ES-I3 (cell line): ENCODE data around the gene METTL6.
A peak's percentile ranks its signal among the peaks of the same experiment; 100 is the strongest.
"Not testable (repeated sequence)": the region's sequence is repeated elsewhere in the genome, so short reads cannot be mapped to it uniquely, and the experiment has no call there.

ENCODE experiments used
- H3K36me3 ChIP-seq: 2 replicates; pipeline ENCODE4 v1.6.1; 2013; ENCODE audit warnings: mild to moderate bottlenecking, low read length, control low read depth, moderate library complexity; ENCODE audit not compliant: insufficient read depth
- H3K4me1 ChIP-seq: 2 replicates; pipeline ENCODE4 v1.6.1; 2013; ENCODE audit warnings: mild to moderate bottlenecking, control low read depth, low read length; ENCODE audit not compliant: insufficient read depth
- H3K9ac ChIP-seq: 2 replicates; pipeline ENCODE4 v1.6.1; 2013; ENCODE audit warnings: low read depth, mild to moderate bottlenecking, low read length, moderate library complexity
- H3K9me3 ChIP-seq: 2 replicates; pipeline ENCODE4 v1.6.1; 2013; ENCODE audit warnings: mild to moderate bottlenecking, low read length, moderate library complexity; ENCODE audit not compliant: control insufficient read depth, insufficient read depth

Gene METTL6

GRCh38 chr3:15382405-15382923 lies 44.9 kb downstream of the METTL6 start:
- H3K9ac ChIP-seq: no peak overlapping the region
- no peaks in the 10 kb centered on the region for H3K36me3 ChIP-seq
- H3K4me1 ChIP-seq: no peaks in the 10 kb centered on the region
- peaks cover 3% of the 10 kb centered on the region; the same call in 1 of the 2 replicates for H3K9me3 ChIP-seq

- no peak overlapping the region for H3K9ac ChIP-seq
- H3K36me3 ChIP-seq: no peaks in the 10 kb centered on the region
- H3K4me1 ChIP-seq: no peaks in the 10 kb centered on the region
- no peaks in the 10 kb centered on the region; the same call in 1 of the 2 replicates for H3K9me3 ChIP-seq
Measured at GRCh38 chr3:15380980-15381890, 46.1 kb downstream of the METTL6 start.

- no peaks in the 10 kb centered on the region for H3K4me1 ChIP-seq
- no peaks in the 10 kb centered on the region for H3K9me3 ChIP-seq
- peak overlapping the region; percentile 22; the same call in 1 of the 2 replicates for H3K9ac ChIP-seq
- H3K36me3 ChIP-seq: no peaks in the 10 kb centered on the region
Measured at GRCh38 chr3:15377961-15378791, 49.2 kb downstream of the METTL6 start.

DNA sequence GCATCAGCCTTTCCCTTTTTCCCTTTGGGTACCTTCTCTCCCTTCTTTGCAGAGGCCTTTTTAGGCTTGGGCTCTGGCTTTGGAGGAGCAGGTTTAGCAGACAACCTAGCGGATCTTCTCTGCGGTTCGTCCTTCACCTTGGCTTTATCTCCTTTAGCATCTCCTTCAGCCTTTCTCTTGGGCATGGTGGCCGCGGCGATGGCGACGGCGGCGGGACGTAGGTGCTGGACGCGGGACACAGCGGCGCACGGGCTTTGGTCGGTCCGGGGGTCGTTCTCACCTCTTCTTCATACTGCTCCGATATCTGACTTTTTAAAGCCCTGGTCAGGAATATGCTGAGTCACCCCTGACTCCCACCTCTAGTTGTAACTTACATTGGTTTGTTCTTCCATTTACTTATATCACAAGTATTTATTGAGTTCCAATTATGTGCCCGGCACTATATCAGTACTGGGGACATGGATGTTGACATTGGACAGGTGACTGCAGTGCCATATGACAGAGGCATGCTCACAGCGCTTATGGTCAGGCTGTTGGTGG lies 51.8 kb downstream of the METTL6 start:
- no peaks in the 10 kb centered on the region for H3K36me3 ChIP-seq
- no peaks in the 10 kb centered on the region for H3K9me3 ChIP-seq
- H3K4me1 ChIP-seq: no peaks in the 10 kb centered on the region
- no peak overlapping the region for H3K9ac ChIP-seq

GRCh38 chr3:15372918-15373317 lies 54.4 kb downstream of the METTL6 start:
- H3K4me1 ChIP-seq: 0 out of 2 replicates have a peak, but pooled peaks cover 3% of the 10 kb centered on the region
- no peaks in the 10 kb centered on the region for H3K36me3 ChIP-seq
- H3K9me3 ChIP-seq: no peaks in the 10 kb centered on the region
- no peak overlapping the region for H3K9ac ChIP-seq

DNA sequence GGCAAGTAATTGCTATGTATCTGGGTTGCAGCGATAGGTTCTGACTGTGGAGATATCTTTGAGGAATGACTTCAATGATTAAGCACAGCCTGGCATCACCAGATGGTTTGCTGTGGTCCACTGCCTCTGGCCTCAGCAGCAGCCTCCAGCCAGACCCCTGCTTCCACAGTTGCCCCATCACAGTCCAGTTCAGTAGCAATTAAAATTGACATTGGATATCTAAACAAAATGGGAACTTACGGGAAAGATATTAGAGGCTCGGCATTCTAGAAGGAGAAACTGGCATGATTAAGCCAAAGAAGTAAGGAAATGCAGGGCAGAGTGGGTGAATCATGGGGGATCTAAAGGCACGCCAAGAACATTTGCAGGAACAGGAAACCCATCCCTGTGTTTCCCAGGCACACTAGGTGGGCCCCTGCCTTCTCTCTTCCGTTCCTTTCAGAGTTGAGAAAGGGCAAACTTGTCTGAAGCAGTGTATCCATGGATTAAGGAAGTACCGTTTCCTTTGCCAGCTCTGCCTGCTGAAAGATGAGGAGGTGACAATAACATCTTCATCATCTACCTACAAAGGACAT lies 58.7 kb downstream of the METTL6 start:
- H3K9me3 ChIP-seq: no peaks in the 10 kb centered on the region
- H3K4me1 ChIP-seq: 0 out of 2 replicates have a peak, but pooled peaks cover 3% of the 10 kb centered on the region
- H3K9ac ChIP-seq: no peak overlapping the region
- H3K36me3 ChIP-seq: no peaks in the 10 kb centered on the region

DNA sequence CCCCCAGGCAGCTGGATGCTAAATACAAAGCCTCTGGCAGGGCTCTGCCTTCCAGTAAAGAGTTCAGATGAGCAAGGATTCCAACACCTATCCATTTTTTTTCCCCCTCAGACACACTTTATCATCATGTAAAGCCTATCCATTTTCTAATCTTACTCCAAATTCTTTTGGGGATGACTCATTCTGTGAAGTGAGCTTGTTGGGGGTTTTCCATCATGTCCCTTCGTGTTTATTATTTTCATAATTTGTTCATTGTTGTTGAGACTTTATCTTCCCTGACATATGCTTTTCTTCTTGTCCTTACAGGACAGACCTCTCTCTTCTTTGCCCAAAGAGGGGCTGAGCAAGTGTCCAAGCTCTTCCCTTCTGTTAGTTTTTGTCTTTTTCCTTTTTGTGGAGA lies 60.3 kb downstream of the METTL6 start:
- no peaks in the 10 kb centered on the region for H3K36me3 ChIP-seq
- H3K9me3 ChIP-seq: no peaks in the 10 kb centered on the region
- 0 out of 2 replicates have a peak, but pooled peaks cover 3% of the 10 kb centered on the region for H3K4me1 ChIP-seq
- H3K9ac ChIP-seq: no peak overlapping the region

GRCh38 chr3:15364078-15364477 lies 63.3 kb downstream of the METTL6 start:
- not testable (repeated sequence) for H3K36me3 ChIP-seq, H3K9ac ChIP-seq, H3K9me3 ChIP-seq
- H3K4me1 ChIP-seq: peaks cover 13% of the 10 kb centered on the region

GRCh38 chr3:15361494-15362214 lies 65.7 kb downstream of the METTL6 start:
- no peaks in the 10 kb centered on the region for H3K9me3 ChIP-seq
- H3K36me3 ChIP-seq: no peaks in the 10 kb centered on the region
- no peak overlapping the region for H3K9ac ChIP-seq
- peaks cover 11% of the 10 kb centered on the region for H3K4me1 ChIP-seq

DNA sequence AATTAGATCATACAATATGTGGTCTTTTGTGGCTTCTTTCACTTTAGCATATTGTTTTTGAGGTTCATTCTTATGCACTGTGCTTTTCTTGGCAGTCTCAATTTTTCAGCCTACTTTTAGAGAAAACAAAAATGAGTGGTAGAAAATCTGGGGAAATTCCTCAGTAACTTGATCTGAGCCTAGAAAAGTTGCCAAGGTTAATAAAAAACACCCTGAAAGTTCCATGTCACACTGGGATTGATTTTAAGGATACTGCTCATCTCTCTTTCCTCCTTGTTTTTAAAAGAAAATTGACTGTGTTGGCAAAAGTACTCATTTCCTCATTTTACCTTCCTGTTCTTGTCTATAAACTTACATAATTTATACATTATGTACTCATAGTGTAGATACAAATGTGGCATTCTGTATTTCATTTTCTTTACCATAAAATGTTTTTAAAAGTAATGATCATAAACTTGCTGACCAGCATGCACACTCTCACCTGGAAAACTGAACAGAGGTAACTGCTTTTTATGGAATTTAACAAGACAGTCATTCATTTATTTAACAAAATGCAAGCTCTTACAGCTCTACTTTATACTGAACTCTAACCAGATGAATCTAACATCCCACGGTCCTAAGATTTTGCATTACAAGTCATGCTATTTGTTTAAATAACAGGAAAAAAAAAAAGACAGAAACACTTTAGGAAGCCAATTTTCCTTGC lies 66.4 kb downstream of the METTL6 start:
- no peak overlapping the region; the same call in 1 of the 2 replicates for H3K9ac ChIP-seq
- no peaks in the 10 kb centered on the region for H3K9me3 ChIP-seq
- H3K36me3 ChIP-seq: no peaks in the 10 kb centered on the region
- H3K4me1 ChIP-seq: peaks cover 15% of the 10 kb centered on the region
